ENCODE data around the gene MT4. TPM values are rescaled to one million over a fixed set of nuclear protein-coding genes. Genes with fewer than 3 reads are reported as not detected.

Gene MT4
- polyA plus RNA-seq, 2 of the 4 experiments (the other 2 are of a cell fraction), result not detected

- TF ChIP-seq BCL3 (IDR thresholded peaks at IDR 0.05), result no peak
These were observed 51.8 kb downstream of the MT4 start (continued) for GRCh38 chr16:56616608-56617211.

- ChIA-PET POLR2A (no interaction called here), CTCF (interaction anchor here (1.1 to 19.7 kb wide), 4 partner anchors 9 to 28 kb away, joined by 3 to 340 read pairs (median 9); partner anchors contain the start of genes MT1A, MT1B, MT1F and MT2A)
- WGBS (ENCODE audit: missing lambda C conversion rate), result 88% methylated on average over 41 of the region's 41 CpGs
- H3K9me3 ChIP-seq, result no peaks in the 10 kb centered on the region
- ATAC-seq, result no peak; a peak in 1 of 6 replicates
- no peak overlapping the region for H3K4me2 ChIP-seq
- TF ChIP-seq RAD21 (conservative IDR thresholded peaks at IDR 0.05 in 1 of 2, IDR thresholded peaks at IDR 0.05 in 1 of 2) (no peak), HOXB5 (CRISPR knock-in tag; IDR thresholded peaks at IDR 0.05) (no peak), ZSCAN20 (CRISPR knock-in tag; IDR thresholded peaks at IDR 0.05) (no peak), CTCF (IDR thresholded peaks at IDR 0.05) (no peak), MYC (IDR thresholded peaks at IDR 0.05; ENCODE audit: borderline replicate concordance, low read length) (no peak), ZFP36 (IDR thresholded peaks at IDR 0.05; ENCODE audit: borderline replicate concordance, partially characterized antibody) (no peak), FOXS1 (CRISPR knock-in tag; IDR thresholded peaks at IDR 0.05) (no peak), RFX5 (IDR thresholded peaks at IDR 0.05) (no peak), REST (IDR thresholded peaks at IDR 0.05) (no peak), RNF2 (IDR thresholded peaks at IDR 0.05; ENCODE audit: borderline replicate concordance, low read depth) (no peak), KDM1A (IDR thresholded peaks at IDR 0.05; ENCODE audit: low read depth) (no peak), RCOR1 (IDR thresholded peaks at IDR 0.05; ENCODE audit: low read depth, low read length) (no peak)
- FAIRE-seq, result no peak
- H3K4me1 ChIP-seq, result peaks cover 18% of the 10 kb centered on the region
- DNase-seq (ENCODE audit: low read depth in 1 of 2, low spot score in 1 of 2), result no peak
- no peak overlapping the region for H3K4me3 ChIP-seq
- 0 out of 6 replicates have a peak overlapping the region, but pooled peaks of 1 of the 2 experiments have one; percentile 11 for H3K27ac ChIP-seq
These were observed 52.6 kb downstream of the MT4 start for GRCh38 chr16:56617212-56618085.

- ChIA-PET POLR2A (interaction anchor here (1.2 kb wide), 1 partner anchor 10 kb away, joined by 7 read pairs; the partner anchor contains the start of gene MT2A), CTCF (interaction anchor here (0.9 to 19.7 kb wide), 5 partner anchors 9 to 84 kb away, joined by 3 to 340 read pairs (median 4); partner anchors contain the start of genes MT1A, MT1B, MT1F and MT2A)
- no peak for DNase-seq (ENCODE audit: low read depth in 1 of 2, low spot score in 1 of 2)
- FAIRE-seq, result no peak
- no peaks in the 10 kb centered on the region for H3K9me3 ChIP-seq
- H3K4me1 ChIP-seq, result peaks cover 18% of the 10 kb centered on the region
- no peak overlapping the region for H3K4me2 ChIP-seq
- WGBS (ENCODE audit: missing lambda C conversion rate), result 74% methylated on average over 6 of the region's 6 CpGs
- no peak; a peak in 1 of 6 replicates for ATAC-seq
- H3K4me3 ChIP-seq, result no peak overlapping the region
- no peak overlapping the region for H3K27ac ChIP-seq
- no peak for TF ChIP-seq REST (IDR thresholded peaks at IDR 0.05)
- no peak for TF ChIP-seq KDM1A (IDR thresholded peaks at IDR 0.05; ENCODE audit: low read depth)
- TF ChIP-seq PHF8 (IDR thresholded peaks at IDR 0.05; ENCODE audit: borderline replicate concordance, low read depth), result no peak
- TF ChIP-seq EHMT2 (IDR thresholded peaks at IDR 0.05; ENCODE audit: low read depth), result no peak
- no peak for TF ChIP-seq CEBPB (IDR thresholded peaks at IDR 0.05)
- no peak for TF ChIP-seq MAX (IDR thresholded peaks at IDR 0.05)
- no peak for TF ChIP-seq MYC (IDR thresholded peaks at IDR 0.05; ENCODE audit: borderline replicate concordance, low read length)
- no peak for TF ChIP-seq ESRRA (IDR thresholded peaks at IDR 0.05; ENCODE audit: borderline replicate concordance, low read length)
These were observed 53.3 kb downstream of the MT4 start for GRCh38 chr16:56618138-56618537.

Data from A549 (cell line).